ENCODE data around the gene DNAJB6.

- no peak for TF ChIP-seq POLR2AphosphoS5 (IDR thresholded peaks at IDR 0.05; ENCODE audit: low read depth, low read length)
- no peak for TF ChIP-seq POLR2A (IDR thresholded peaks at IDR 0.05; ENCODE audit: low read depth, low read length)
- no peak for TF ChIP-seq SPI1 (IDR thresholded peaks at IDR 0.05; ENCODE audit: low read depth, low read length)
- no peak for TF ChIP-seq TAF1 (IDR thresholded peaks at IDR 0.05; ENCODE audit: low read depth, low read length)
- TF ChIP-seq PAX5 (IDR thresholded peaks at IDR 0.05; ENCODE audit: insufficient read depth, low read length, severe bottlenecking): no peak
Observed at GRCh38 chr7:157359581-157359980, 22.8 kb downstream of the DNAJB6 start.
